GM19099 (cell line): ENCODE results near the gene ARL2.

Experiments
- POLR2A ChIP-seq: IDR thresholded peaks from 3 replicates; pipeline ENCODE4 v1.6.1; 2011; ENCODE audit warnings: low read depth; ENCODE audit not compliant: insufficient read length; ENCODE audit errors: extremely low read depth

The ARL2 gene

GRCh38 chr11:65013888-65014725 is at the start of gene ARL2:
TSS of gene ARL2 (plus strand) at chr11:65014160. CDS start at chr11:65014208, 48 bp downstream.
- peak; percentile 62 for TF ChIP-seq POLR2A

GRCh38 chr11:64967375-64967774 is 46.6 kb upstream of the ARL2 start:
- TF ChIP-seq POLR2A, result no peak

GRCh38 chr11:64969209-64969608 is 44.8 kb upstream of the ARL2 start:
- TF ChIP-seq POLR2A, result no peak

GRCh38 chr11:64970731-64971151 is 43.2 kb upstream of the ARL2 start:
- no peak for TF ChIP-seq POLR2A

- TF ChIP-seq POLR2A, result no peak
These were observed 42.3 kb upstream of the ARL2 start, which contains the start of gene MAJIN for GRCh38 chr11:64971421-64972233. TSS of gene MAJIN (minus strand) at chr11:64972108. CDS start at chr11:64959405, 12,703 bp downstream.

- no peak for TF ChIP-seq POLR2A
These were observed 39.8 kb upstream of the ARL2 start for GRCh38 chr11:64974124-64974523.

- no peak for TF ChIP-seq POLR2A
These were observed 37.3 kb upstream of the ARL2 start for GRCh38 chr11:64976651-64977050.

GRCh38 chr11:64987998-64988854 is 25.7 kb upstream of the ARL2 start:
- no peak for TF ChIP-seq POLR2A

- TF ChIP-seq POLR2A, result no peak
These were observed 24.5 kb upstream of the ARL2 start for GRCh38 chr11:64989416-64989815.

- no peak for TF ChIP-seq POLR2A
These were observed 23.6 kb upstream of the ARL2 start for GRCh38 chr11:64990222-64990923.

- no peak for TF ChIP-seq POLR2A
These were observed 19.6 kb upstream of the ARL2 start for GRCh38 chr11:64994318-64994717.

GRCh38 chr11:64996327-64996709 is 17.6 kb upstream of the ARL2 start:
- TF ChIP-seq POLR2A, result no peak

- TF ChIP-seq POLR2A, result no peak
These were observed 17.1 kb upstream of the ARL2 start, which contains the start of gene BATF2 for GRCh38 chr11:64996710-64997380. TSS of gene BATF2 (minus strand) at chr11:64996971. CDS start at chr11:64996914, 57 bp downstream.

GRCh38 chr11:64998141-64998540 is 15.8 kb upstream of the ARL2 start:
- TF ChIP-seq POLR2A, result no peak
